H1 (cell line): ENCODE results near the gene RIPOR2. TPM values are rescaled to one million over a fixed set of nuclear protein-coding genes. Genes with fewer than 3 reads are reported as not detected.

Experiments used
- BACH1 ChIP-seq: IDR thresholded peaks from 2 replicates; pipeline ENCODE4 v1.6.1; 2012; ENCODE audit warnings: low read length, improper control_type of control experiment
- RBBP5 ChIP-seq: IDR thresholded peaks from 2 replicates; pipeline ENCODE4 v1.7.1; 2012; ENCODE audit warnings: low read depth, mild to moderate bottlenecking, inconsistent platforms, low read length, moderate library complexity, borderline replicate concordance
- polyA plus RNA-seq, 7 experiments: library from polyadenylated mRNA; depleted of rRNA in 3 of 7; stranded (reverse) in 5 of 7; unstranded in 2 of 7; fragments of >200 nt in 5 of 7; fragments of 200-250 nt in 2 of 7; gene quantifications; 1 replicate in 5 of 7; 2 replicates in 1 of 7; 4 replicates in 1 of 7; pipeline versions ENCODE4 v1.2.1 to v1.2.3, GENCODE V29; 2011 to 2013; ENCODE audit warnings: missing spikeins in 2 of 7, mixed read lengths in 2 of 7
- total RNA-seq: library from RNA; stranded (reverse); fragmentation: NEBNext Ultra II Directional; extraction: Animal tissue kit (Norgen Biotek cat#: 25700); gene quantifications from 2 replicates; pipeline ENCODE4 v1.2.1, GENCODE V29; 2021
- TF ChIP-seq, protein P1 (sequence below), 3 experiments: IDR thresholded peaks; 1 replicate in 2 of 3; 2 replicates in 1 of 3; pipeline versions ENCODE4 v1.5.1 to v1.6.1; 2011; ENCODE audit warnings: low read length in 3 of 3, mild to moderate bottlenecking in 3 of 3, inconsistent platforms in 2 of 3, low read depth in 1 of 3, moderate library complexity in 1 of 3; ENCODE audit not compliant: insufficient read depth in 1 of 3; ENCODE audit errors: control extremely low read depth in 1 of 3

The RIPOR2 gene
- total and polyA plus RNA-seq, 2 of the 8 experiments (the other 6 are each of a cell fraction or from before 2014, with no cell fraction given), result 16.7 to 45.6 TPM

DNA sequence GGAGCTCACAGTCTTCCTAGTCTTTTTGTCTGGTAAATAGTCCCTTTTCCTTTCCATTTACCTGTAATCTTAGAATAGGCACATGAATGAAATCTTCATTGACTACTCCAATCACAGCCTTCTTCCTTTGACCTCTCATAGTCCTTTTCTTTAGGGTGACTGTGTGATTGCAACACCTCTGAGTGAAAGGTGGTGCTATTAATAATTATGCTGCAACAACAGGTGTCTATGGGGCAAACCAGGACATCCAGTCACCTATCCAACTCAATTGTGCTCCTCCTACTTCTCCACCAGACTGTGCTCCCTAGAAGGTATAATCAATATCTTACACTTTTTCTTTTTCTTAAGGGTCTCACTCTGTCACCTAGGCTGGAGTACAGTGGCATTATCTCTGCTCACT is 29.4 kb downstream of the RIPOR2 start (continued):
- no peak for TF ChIP-seq BACH1
- TF ChIP-seq RBBP5, result no peak
- TF ChIP-seq, protein P1, sequence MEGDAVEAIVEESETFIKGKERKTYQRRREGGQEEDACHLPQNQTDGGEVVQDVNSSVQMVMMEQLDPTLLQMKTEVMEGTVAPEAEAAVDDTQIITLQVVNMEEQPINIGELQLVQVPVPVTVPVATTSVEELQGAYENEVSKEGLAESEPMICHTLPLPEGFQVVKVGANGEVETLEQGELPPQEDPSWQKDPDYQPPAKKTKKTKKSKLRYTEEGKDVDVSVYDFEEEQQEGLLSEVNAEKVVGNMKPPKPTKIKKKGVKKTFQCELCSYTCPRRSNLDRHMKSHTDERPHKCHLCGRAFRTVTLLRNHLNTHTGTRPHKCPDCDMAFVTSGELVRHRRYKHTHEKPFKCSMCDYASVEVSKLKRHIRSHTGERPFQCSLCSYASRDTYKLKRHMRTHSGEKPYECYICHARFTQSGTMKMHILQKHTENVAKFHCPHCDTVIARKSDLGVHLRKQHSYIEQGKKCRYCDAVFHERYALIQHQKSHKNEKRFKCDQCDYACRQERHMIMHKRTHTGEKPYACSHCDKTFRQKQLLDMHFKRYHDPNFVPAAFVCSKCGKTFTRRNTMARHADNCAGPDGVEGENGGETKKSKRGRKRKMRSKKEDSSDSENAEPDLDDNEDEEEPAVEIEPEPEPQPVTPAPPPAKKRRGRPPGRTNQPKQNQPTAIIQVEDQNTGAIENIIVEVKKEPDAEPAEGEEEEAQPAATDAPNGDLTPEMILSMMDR (IDR thresholded peaks at IDR 0.05; ENCODE audit: control extremely low read depth in 1 of 3, insufficient read depth in 1 of 3, low read depth in 1 of 3, low read length in 3 of 3), result no peak
